Sigmoid colon (tissue), 4 donors: Measurements from ENCODE around the gene SWAP70.

ENCODE experiments used
- POLR2AphosphoS5 ChIP-seq, 4 donors: sonication (generic); formaldehyde crosslinking; IDR thresholded peaks; one replicate each; pipeline ENCODE4 v1.6.1; 2017; ENCODE audit warnings: antibody characterized with exemption in 4 of 4
- TF ChIP-seq, protein P1 (sequence below), 4 experiments: fragments of 450-650 bp in 3 of 4; fragments of 200-600 bp in 1 of 4; IDR thresholded peaks; one replicate each; pipeline ENCODE4 v1.5.1; 2016 to 2019; ENCODE audit warnings: antibody characterized with exemption in 4 of 4, mild to moderate bottlenecking in 3 of 4, moderate library complexity in 2 of 4

DNA sequence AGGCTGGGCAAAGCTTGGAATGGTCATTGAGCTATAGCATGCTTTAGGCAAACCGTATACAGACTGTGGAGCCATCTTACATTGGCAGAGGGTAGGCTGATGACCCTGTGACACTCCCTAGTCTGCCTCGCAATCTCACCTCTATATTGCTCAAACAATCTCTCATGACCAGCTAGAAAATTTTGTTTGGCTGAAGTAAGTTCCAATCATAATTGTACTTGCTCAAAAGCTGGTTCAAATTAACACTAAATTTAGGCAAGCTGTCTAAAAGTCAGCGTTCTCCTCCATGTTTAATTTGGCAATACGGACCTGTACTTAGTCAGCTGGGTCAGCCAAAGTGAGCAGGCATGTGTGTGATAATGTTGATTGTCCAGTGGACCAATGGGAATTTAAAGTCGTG, 133.0 kb downstream of the SWAP70 start:
- no peak for TF ChIP-seq POLR2AphosphoS5 (IDR thresholded peaks at IDR 0.05)
- TF ChIP-seq, protein P1, sequence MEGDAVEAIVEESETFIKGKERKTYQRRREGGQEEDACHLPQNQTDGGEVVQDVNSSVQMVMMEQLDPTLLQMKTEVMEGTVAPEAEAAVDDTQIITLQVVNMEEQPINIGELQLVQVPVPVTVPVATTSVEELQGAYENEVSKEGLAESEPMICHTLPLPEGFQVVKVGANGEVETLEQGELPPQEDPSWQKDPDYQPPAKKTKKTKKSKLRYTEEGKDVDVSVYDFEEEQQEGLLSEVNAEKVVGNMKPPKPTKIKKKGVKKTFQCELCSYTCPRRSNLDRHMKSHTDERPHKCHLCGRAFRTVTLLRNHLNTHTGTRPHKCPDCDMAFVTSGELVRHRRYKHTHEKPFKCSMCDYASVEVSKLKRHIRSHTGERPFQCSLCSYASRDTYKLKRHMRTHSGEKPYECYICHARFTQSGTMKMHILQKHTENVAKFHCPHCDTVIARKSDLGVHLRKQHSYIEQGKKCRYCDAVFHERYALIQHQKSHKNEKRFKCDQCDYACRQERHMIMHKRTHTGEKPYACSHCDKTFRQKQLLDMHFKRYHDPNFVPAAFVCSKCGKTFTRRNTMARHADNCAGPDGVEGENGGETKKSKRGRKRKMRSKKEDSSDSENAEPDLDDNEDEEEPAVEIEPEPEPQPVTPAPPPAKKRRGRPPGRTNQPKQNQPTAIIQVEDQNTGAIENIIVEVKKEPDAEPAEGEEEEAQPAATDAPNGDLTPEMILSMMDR (IDR thresholded peaks at IDR 0.05) = no peak
